PFSK-1 (cell line): ENCODE measurements around the gene PSMG2.

Experiments
- FOXP2 ChIP-seq: optimal IDR thresholded peaks from 2 replicates; pipeline ENCODE3; 2011; ENCODE audit warnings: borderline replicate concordance, control low read depth, inconsistent platforms; ENCODE audit not compliant: insufficient read depth; ENCODE audit errors: extremely low read length, extremely low read depth
- POLR2AphosphoS5 ChIP-seq: IDR thresholded peaks from 2 replicates; pipeline ENCODE4 v1.6.1; 2012; ENCODE audit warnings: low read depth, mild to moderate bottlenecking, control low read depth, low read length, moderate library complexity
- REST ChIP-seq, 2 experiments: IDR thresholded peaks; 2 replicates each; pipeline versions ENCODE4 v1.6.1 to v1.8.0; 2011 to 2012; ENCODE audit warnings: low read depth in 2 of 2, low read length in 2 of 2, control low read depth in 1 of 2, inconsistent platforms in 1 of 2, mild to moderate bottlenecking in 1 of 2, moderate library complexity in 1 of 2; ENCODE audit not compliant: insufficient read depth in 1 of 2
- SIN3A ChIP-seq: IDR thresholded peaks from 2 replicates; pipeline ENCODE4 v1.6.1; 2012; ENCODE audit warnings: mild to moderate bottlenecking, low read length, moderate library complexity, borderline replicate concordance; ENCODE audit not compliant: insufficient read depth
- TAF1 ChIP-seq: IDR thresholded peaks from 2 replicates; pipeline ENCODE4 v1.6.1; 2012; ENCODE audit warnings: low read length, control low read depth, borderline replicate concordance; ENCODE audit not compliant: insufficient read depth

- TF ChIP-seq POLR2AphosphoS5 (no peak), TAF1 (no peak), REST (IDR thresholded peaks at IDR 0.05; ENCODE audit: insufficient read depth in 1 of 2, low read depth in 2 of 2, low read length in 2 of 2) (no peak), SIN3A (no peak), FOXP2 (no peak)
Observed at GRCh38 chr18:12773369-12773768, 70.5 kb downstream of the PSMG2 start.
